Measurements from ENCODE around the gene ZNF804B.

- TF ChIP-seq ZBTB33 (IDR thresholded peaks at IDR 0.05): no peak
- TF ChIP-seq RAD21 (IDR thresholded peaks at IDR 0.05): no peak
- TF ChIP-seq REST (IDR thresholded peaks at IDR 0.05): no peak
Observed at GRCh38 chr7:88867158-88867557, 107.7 kb downstream of the ZNF804B start.

All from liver (tissue), 2 donors.